ENCODE results near the gene FOXQ1. TPM values are rescaled to one million over a fixed set of nuclear protein-coding genes. Genes with fewer than 3 reads are reported as not detected.

Gene FOXQ1
- total RNA-seq, 4 donors from 2014 or later = not detected

- ATAC-seq (ENCODE audit: low FRiP score) (no peak), DNase-seq (ENCODE audit: low spot score) (no peak)
- no peak for TF ChIP-seq CTCF (IDR thresholded peaks at IDR 0.05)
Measured at GRCh38 chr6:1309366-1309765, 2.5 kb upstream of the FOXQ1 start.

GRCh38 chr6:1310628-1311399 lies 1.1 kb upstream of the FOXQ1 start:
- DNase-seq (ENCODE audit: low spot score) (no peak), ATAC-seq (ENCODE audit: low FRiP score) (no peak)
- TF ChIP-seq CTCF (IDR thresholded peaks at IDR 0.05) = no peak

- no peak for TF ChIP-seq CTCF (IDR thresholded peaks at IDR 0.05)
- DNase-seq (ENCODE audit: low spot score) = no peak
- ATAC-seq (ENCODE audit: low FRiP score) = no peak
Measured at GRCh38 chr6:1312203-1312472, 240 bp downstream of the FOXQ1 start.

GRCh38 chr6:1312473-1313367 lies 822 bp downstream of the FOXQ1 start:
- ATAC-seq (ENCODE audit: low FRiP score) (peak; percentile 46), DNase-seq (ENCODE audit: low spot score) (no peak)
- TF ChIP-seq CTCF (IDR thresholded peaks at IDR 0.05) = no peak

GRCh38 chr6:1313384-1313766 lies 1.5 kb downstream of the FOXQ1 start:
- DNase-seq (ENCODE audit: low spot score) (no peak), ATAC-seq (ENCODE audit: low FRiP score) (no peak)
- TF ChIP-seq CTCF (IDR thresholded peaks at IDR 0.05) = no peak

GRCh38 chr6:1313767-1314503 lies 2.0 kb downstream of the FOXQ1 start:
- no peak for TF ChIP-seq CTCF (IDR thresholded peaks at IDR 0.05)
- ATAC-seq (ENCODE audit: low FRiP score) = no peak
- DNase-seq (ENCODE audit: low spot score) = no peak

Data from omental fat pad (tissue), 4 donors.